Fibroblast of skin of right quadriceps (primary cell): Measurements from ENCODE around the gene LSG1.
"Not testable (repeated sequence)": the region's sequence is repeated elsewhere in the genome, so short reads cannot be mapped to it uniquely, and the experiment has no call there.

Source experiments
- DNase-seq: peaks from one replicate; pipeline ENCODE4 v3.0.0-alpha.2; 2013

LSG1 gene

DNA sequence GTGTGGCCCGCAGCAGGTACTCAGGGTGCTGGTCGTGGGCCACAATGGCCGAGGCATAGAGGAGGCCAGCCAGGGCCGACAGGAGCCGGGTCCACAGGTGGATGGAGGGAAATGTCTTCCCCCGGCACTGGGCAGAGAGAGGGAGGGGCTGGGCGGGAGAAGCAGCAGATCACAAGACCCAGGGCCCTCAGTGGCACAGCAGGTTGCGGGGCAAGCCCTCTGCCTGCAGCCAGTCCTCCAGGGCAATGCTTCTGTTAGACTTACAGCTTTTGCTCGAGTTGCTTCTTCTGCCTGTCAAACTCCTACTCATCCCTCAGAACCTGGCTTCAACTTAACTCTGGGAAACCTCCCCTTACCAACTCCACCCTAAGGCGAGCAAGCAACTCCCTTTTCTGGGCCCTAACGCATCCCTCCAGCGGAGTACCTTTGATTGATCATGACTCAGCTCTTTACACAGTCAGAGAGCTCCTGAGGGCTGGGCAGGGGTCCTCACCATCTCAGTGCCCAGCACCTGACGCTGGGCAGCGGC is 54.8 kb downstream of the LSG1 start:
- no peak for DNase-seq

DNA sequence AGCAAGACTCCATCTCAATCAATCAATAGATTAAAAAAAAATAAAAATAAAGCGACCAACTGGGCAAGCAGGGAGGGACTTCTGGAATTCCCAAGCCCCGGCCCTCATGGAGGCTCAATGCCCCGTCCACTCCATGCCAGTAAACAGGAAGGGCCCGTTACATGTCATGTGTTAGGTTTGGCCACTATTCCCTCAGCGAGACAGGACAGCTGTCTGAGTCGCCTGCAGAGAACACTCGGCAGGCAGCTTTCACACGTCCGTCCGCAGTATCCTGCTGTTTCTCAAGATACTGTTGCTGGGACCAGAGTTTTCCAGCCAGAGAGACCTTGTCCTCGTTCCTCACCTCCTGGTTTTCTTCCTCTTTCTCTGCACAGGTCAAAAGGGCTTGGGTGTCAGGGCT is 56.8 kb downstream of the LSG1 start:
- DNase-seq = no peak

GRCh38 chr3:194612221-194612620 is 59.8 kb downstream of the LSG1 start:
- DNase-seq = no peak

DNA sequence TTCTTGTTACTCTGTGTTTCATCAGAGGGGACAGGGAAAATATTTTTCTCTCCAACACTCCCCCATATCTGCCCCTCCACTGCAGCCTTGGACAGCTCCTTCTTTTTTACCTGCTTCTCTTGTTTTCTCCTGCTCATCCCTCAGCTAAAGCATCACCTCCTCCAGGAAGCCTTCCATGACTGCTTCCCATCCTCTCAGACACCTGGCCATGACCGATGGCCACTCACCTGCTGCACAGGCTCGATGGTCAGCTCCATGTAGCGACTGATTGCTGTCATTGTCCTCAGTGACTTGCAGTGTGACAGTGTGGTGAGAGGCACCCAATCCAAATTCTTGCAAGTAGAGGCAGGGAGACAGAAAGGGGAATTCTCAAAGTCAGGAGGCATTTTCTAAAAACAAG is 61.3 kb downstream of the LSG1 start:
- DNase-seq = no peak

GRCh38 chr3:194609601-194610000 is 62.4 kb downstream of the LSG1 start:
- DNase-seq = no peak

GRCh38 chr3:194608981-194609380 is 63.0 kb downstream of the LSG1 start:
- no peak for DNase-seq

DNA sequence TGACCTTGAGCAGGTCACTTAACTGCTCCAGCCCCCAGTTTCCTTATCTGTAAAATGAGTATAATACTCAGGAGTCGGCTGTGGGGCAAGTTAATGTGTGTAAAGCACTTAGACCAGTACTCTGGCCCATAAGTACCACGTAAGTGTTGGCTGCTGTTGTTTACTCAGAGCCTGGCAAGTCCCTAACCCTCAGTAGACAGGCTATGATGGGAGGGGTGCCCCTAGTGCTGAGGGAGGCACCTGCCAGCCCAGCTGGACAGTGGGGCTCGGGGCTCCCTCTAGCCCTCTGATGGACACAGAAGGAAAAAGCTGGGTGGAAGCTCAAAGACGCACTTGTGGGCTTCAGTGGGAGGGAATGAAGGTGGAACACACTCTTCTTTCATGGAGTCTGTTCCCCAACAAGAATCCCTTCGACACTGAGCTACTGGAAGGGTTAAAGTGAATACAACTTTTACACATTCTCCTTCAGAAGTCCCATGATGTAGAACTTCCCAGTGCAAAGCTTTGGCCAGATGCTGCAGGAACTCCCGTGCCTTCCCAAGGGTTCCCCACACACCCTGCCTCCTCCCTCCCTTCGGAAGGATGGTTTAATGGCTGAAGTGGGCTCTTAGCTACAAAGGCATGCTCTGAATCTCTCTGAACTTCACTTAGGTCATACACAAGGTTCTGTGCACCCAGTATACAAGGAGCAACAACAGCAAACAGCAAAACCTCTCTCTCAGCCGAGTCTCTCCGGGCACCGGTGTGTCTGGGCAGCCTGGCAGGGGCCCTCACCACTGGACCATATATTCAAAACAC is 64.2 kb downstream of the LSG1 start:
- DNase-seq = no peak

DNA sequence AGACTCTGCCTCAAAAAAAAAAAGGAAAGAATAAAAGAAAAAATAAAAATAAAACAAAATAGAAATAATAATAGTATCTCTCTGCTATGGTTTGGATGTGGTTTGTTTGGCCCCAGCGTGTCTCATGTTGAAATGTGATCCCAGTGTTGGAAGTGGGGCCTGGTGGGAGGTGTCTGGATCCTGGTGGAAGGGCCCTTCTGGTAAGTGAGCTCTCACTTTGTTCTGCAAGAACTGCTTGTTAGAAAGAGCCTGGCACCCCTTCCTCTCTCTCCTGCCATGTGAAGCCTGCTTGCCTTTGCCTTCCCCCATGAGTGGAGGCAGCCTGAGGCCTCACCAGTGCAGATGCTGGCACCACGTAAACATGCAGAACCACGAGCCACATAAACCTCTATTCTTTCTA is 65.0 kb downstream of the LSG1 start:
- no peak for DNase-seq

GRCh38 chr3:194606163-194606562 is 65.8 kb downstream of the LSG1 start:
- no peak for DNase-seq

DNA sequence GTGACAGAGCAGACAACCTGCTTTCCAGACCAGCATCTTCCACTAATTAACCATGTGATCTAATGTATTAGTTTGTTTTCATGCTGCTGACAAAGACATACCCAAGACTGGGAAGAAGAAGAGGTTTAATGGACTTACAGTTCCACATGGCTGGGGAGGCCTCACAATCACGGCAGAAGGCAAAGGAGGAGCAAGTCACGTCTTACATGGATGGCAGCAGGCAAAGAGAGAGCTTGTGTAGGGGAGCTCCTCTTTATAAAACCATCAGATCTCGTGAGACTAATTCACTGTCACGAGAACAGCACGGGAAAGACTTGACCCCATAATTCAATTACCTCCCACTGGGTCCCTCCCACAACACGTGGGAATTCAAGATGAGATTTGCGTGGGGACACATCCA is 66.7 kb downstream of the LSG1 start:
- not testable (repeated sequence) for DNase-seq

- DNase-seq = no peak
These were observed 67.2 kb downstream of the LSG1 start for GRCh38 chr3:194604837-194605236.

DNA sequence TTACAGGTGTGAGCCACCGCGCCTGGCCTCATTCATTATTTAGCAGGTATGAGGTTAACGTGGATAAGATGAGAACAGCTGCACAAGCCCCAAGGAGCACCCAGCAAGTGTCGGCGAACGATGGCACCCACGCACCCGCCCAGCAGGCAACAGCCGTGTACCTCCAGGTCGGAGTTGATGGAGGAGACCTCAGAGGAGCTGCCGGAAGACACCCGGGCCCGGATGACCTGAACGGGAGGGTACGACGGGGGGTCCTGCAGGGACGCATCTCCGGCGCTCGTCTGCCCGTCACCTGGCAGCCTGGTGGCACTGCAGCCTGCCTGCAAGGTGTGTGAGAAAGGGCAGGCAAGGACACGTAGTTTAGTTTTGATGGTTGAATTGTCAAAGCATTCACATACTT is 67.9 kb downstream of the LSG1 start:
- no peak for DNase-seq

DNA sequence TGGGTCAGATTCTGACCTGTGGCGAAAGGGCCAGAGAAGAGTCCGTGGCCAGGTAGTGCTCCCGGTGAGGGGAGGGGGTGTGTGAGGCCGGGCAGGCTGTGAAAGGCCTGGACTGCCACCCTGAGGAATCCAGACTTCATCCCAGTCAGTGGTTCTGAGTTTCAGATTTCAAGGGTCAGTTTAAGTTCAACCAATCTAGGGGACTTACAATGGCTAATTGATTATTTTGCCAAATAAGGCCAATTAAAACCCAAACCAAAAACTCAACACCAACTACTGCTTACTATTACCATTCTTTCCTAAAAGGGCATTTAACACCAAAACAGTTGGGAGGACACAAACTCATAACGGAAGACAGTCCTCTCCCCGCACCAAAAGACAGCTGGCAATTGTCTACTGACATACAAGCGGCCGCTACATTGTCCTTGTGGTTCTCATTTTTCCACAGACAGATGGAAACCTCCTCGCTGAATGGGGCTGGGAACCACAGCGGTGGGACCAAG is 69.3 kb downstream of the LSG1 start:
- no peak for DNase-seq

- peak; percentile 95 for DNase-seq
These were observed 73.0 kb downstream of the LSG1 start for GRCh38 chr3:194598771-194599557.

DNA sequence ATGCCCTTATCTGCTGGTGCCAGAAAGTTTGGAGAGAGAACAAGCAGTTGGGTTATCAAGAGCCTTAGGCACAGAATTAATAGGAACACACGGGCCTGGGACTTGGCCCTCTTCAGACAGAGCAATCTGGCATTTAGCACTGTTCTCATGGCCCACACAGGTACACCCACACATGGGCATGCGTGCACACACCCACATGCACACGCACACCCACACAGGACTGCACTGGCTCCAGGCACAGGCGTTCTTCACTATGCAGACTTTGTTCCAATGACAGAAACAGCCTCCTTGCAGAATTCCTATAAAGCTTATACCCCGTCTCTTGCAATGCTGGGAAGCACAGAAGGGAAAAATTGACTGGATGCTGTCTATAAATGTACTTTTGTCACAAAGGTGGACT is 75.1 kb downstream of the LSG1 start:
- DNase-seq = no peak

GRCh38 chr3:194592798-194593752 is 78.9 kb downstream of the LSG1 start:
- DNase-seq = peak; percentile 100
